A549 (cell line): Measurements from ENCODE around the gene XYLT1. TPM values are rescaled to one million over a fixed set of nuclear protein-coding genes. Genes with fewer than 3 reads are reported as not detected.

Source experiments
- ATAC-seq, 2 experiments: fragments of 200-7000 bp in 1 of 2; fragments of >200 bp in 1 of 2; cut with Nextera tagmentation in 1 of 2; cut with Tn5 transposase in 1 of 2; 3 replicates each; pipeline versions ENCODE4 v1.8.0 to v1.9.1; 2018 to 2020; ENCODE audit warnings: mild to moderate bottlenecking in 1 of 2, moderate library complexity in 1 of 2
- CTCF ChIA-PET: fragments of 300-600 bp; sonication (Branson Sonifier 250); formaldehyde crosslinking; extraction: SDS; loops from one replicate; lab custom pipeline; 2021; ENCODE audit warnings: antibody characterized with exemption, inconsistent platforms; lab: Yijun Ruan, JAX
- POLR2A ChIA-PET: fragments of 350-600 bp; formaldehyde crosslinking; extraction: SDS; loops from one replicate; lab custom pipeline; 2021; ENCODE audit warnings: antibody characterized with exemption, inconsistent platforms; lab: Yijun Ruan, JAX
- DNase-seq, 2 experiments: peaks; one replicate each; pipeline versions ENCODE4 v3.0.0 to v3.0.0-alpha.2; 2011 to 2016; ENCODE audit warnings: low read depth in 1 of 2, low spot score in 1 of 2
- FAIRE-seq: peaks from 2 replicates; lab custom pipeline; 2011; peaks lifted over from hg19 to GRCh38; lab: Jason Lieb, UNC
- H3K27ac ChIP-seq, 2 experiments: fragments of >200 bp; sonication (Bioruptor Twin); formaldehyde crosslinking; 3 replicates each; pipeline ENCODE4 v1.5.1; 2016 to 2017
- H3K4me1 ChIP-seq: fragments of >200 bp; sonication (Bioruptor Twin); formaldehyde crosslinking; 3 replicates; pipeline ENCODE4 v1.6.1; 2016
- H3K4me2 ChIP-seq: fragments of >200 bp; sonication (Bioruptor Twin); formaldehyde crosslinking; 3 replicates; pipeline ENCODE4 v1.6.1; 2016
- H3K4me3 ChIP-seq: fragments of >200 bp; sonication (Bioruptor Twin); formaldehyde crosslinking; 3 replicates; pipeline ENCODE4 v1.5.1; 2016
- H3K9me3 ChIP-seq: fragments of >200 bp; sonication (Bioruptor Twin); formaldehyde crosslinking; 3 replicates; pipeline ENCODE4 v1.6.1; 2016
- BHLHE40 ChIP-seq: IDR thresholded peaks from 2 replicates; pipeline ENCODE4 v1.6.1; 2012; ENCODE audit warnings: low read depth, low read length, inconsistent platforms
- CBX8 ChIP-seq: fragments of 200-600 bp; sonication (generic); IDR thresholded peaks from 2 replicates; pipeline ENCODE4 v1.6.1; 2016
- CHD2 ChIP-seq: fragments of 150-350 bp; IDR thresholded peaks from 2 replicates; pipeline ENCODE4 v1.6.1; 2014; ENCODE audit warnings: low read length; ENCODE audit not compliant: partially characterized antibody
- CHD4 ChIP-seq: fragments of 200-600 bp; sonication (generic); IDR thresholded peaks from 2 replicates; pipeline ENCODE4 v1.6.1; 2016; ENCODE audit warnings: antibody characterized with exemption, mild to moderate bottlenecking, borderline replicate concordance
- E2F6 ChIP-seq: IDR thresholded peaks from 2 replicates; pipeline ENCODE4 v1.6.1; 2012; ENCODE audit warnings: low read depth, borderline replicate concordance
- EHMT2 ChIP-seq: fragments of 200-600 bp; sonication (generic); IDR thresholded peaks from 2 replicates; pipeline ENCODE4 v1.6.1; 2016; ENCODE audit warnings: antibody characterized with exemption, low read depth, mild to moderate bottlenecking, moderate library complexity
- EP300 ChIP-seq, 2 experiments: fragments of >200 bp; sonication (Bioruptor Twin); formaldehyde crosslinking; IDR thresholded peaks; 2 replicates in 1 of 2; 3 replicates in 1 of 2; pipeline ENCODE4 v1.6.1; 2016 to 2017
- ESRRA ChIP-seq: fragments of 150-350 bp; IDR thresholded peaks from 2 replicates; pipeline ENCODE4 v1.6.1; 2014; ENCODE audit warnings: mild to moderate bottlenecking, low read length, borderline replicate concordance
- FOSL2 ChIP-seq, 2 experiments: fragments of 450-650 bp in 1 of 2; fragments of >200 bp in 1 of 2; sonication (Bioruptor Twin) in 1 of 2; formaldehyde crosslinking; IDR thresholded peaks; 2 replicates each; pipeline versions ENCODE4 v1.5.0 to v1.6.1; 2016 to 2020; ENCODE audit warnings: mild to moderate bottlenecking in 1 of 2, moderate library complexity in 1 of 2
- FOXS1 ChIP-seq: fragments of 250-450 bp; sonication (Bioruptor Pico); IDR thresholded peaks from 2 replicates; pipeline ENCODE4 v1.5.0; 2020; ENCODE audit warnings: mild to moderate bottlenecking, moderate library complexity
- HDAC2 ChIP-seq: fragments of 200-600 bp; sonication (generic); IDR thresholded peaks from 2 replicates; pipeline ENCODE4 v1.6.1; 2016
- HEYL ChIP-seq: fragments of 250-450 bp; sonication (Bioruptor Pico); IDR thresholded peaks from 2 replicates; pipeline ENCODE4 v1.8.0; 2021; ENCODE audit warnings: mild to moderate bottlenecking, moderate library complexity
- HOXA7 ChIP-seq: fragments of 250-450 bp; sonication (Bioruptor Pico); IDR thresholded peaks from 2 replicates; pipeline ENCODE4 v1.5.0; 2020; ENCODE audit warnings: mild to moderate bottlenecking, moderate library complexity
- HOXB13 ChIP-seq: fragments of 250-450 bp; sonication (Bioruptor Pico); IDR thresholded peaks from 2 replicates; pipeline ENCODE4 v1.5.0; 2020; ENCODE audit warnings: low read depth, mild to moderate bottlenecking, moderate library complexity
- JUN ChIP-seq, 2 experiments: fragments of >200 bp; sonication (Bioruptor Twin); formaldehyde crosslinking; IDR thresholded peaks; 2 replicates in 1 of 2; 3 replicates in 1 of 2; pipeline ENCODE4 v1.6.1; 2016 to 2017
- JUNB ChIP-seq: fragments of >200 bp; sonication (Bioruptor Twin); formaldehyde crosslinking; IDR thresholded peaks from 2 replicates; pipeline ENCODE4 v1.6.1; 2016
- KDM5A ChIP-seq: fragments of 200-600 bp; sonication (generic); IDR thresholded peaks from 2 replicates; pipeline ENCODE4 v1.6.1; 2016; ENCODE audit warnings: antibody characterized with exemption, mild to moderate bottlenecking
- MAZ ChIP-seq: fragments of 150-350 bp; IDR thresholded peaks from 2 replicates; pipeline ENCODE4 v1.6.1; 2014; ENCODE audit warnings: antibody characterized with exemption, low read depth, low read length, borderline replicate concordance
- NFE2L2 ChIP-seq: fragments of 150-350 bp; conservative IDR thresholded peaks from 2 replicates; pipeline ENCODE4 v1.6.1; 2014; ENCODE audit warnings: low read length
- NPAS2 ChIP-seq: fragments of 250-450 bp; sonication (Bioruptor Pico); IDR thresholded peaks from 2 replicates; pipeline ENCODE4 v1.8.0; 2022; ENCODE audit warnings: mild to moderate bottlenecking, moderate library complexity, borderline replicate concordance
- PBX3 ChIP-seq: IDR thresholded peaks from 2 replicates; pipeline ENCODE4 v1.6.1; 2012
- POLR2A ChIP-seq: IDR thresholded peaks from 2 replicates; pipeline ENCODE4 v1.6.1; 2012; ENCODE audit warnings: mild to moderate bottlenecking, low read length
- RAD21 ChIP-seq, 2 experiments: fragments of >200 bp in 1 of 2; sonication (Bioruptor Twin) in 1 of 2; formaldehyde crosslinking in 1 of 2; IDR thresholded peaks in 1 of 2; conservative IDR thresholded peaks in 1 of 2; 2 replicates in 1 of 2; 3 replicates in 1 of 2; pipeline ENCODE4 v1.6.1; 2012 to 2018; ENCODE audit warnings: inconsistent platforms in 1 of 2
- RCOR1 ChIP-seq: fragments of 150-350 bp; IDR thresholded peaks from 2 replicates; pipeline ENCODE4 v1.6.1; 2014; ENCODE audit warnings: antibody characterized with exemption, low read length, low read depth
- SREBF2 ChIP-seq: fragments of 450-650 bp; IDR thresholded peaks from 2 replicates; pipeline ENCODE4 v1.6.1; 2014; ENCODE audit warnings: mild to moderate bottlenecking, moderate library complexity
- TP53 ChIP-seq: fragments of 250-450 bp; sonication (Bioruptor Pico); IDR thresholded peaks from 2 replicates; pipeline ENCODE4 v1.5.0; 2021; ENCODE audit warnings: mild to moderate bottlenecking, moderate library complexity
- ZC3H11A ChIP-seq: fragments of 450-650 bp; IDR thresholded peaks from 2 replicates; pipeline ENCODE4 v1.6.1; 2014; ENCODE audit warnings: antibody characterized with exemption, mild to moderate bottlenecking
- ZSCAN20 ChIP-seq: fragments of 250-450 bp; sonication (Bioruptor Pico); IDR thresholded peaks from 2 replicates; pipeline ENCODE4 v1.8.0; 2022; ENCODE audit warnings: mild to moderate bottlenecking, moderate library complexity
- WGBS: methylation state at CpG from one replicate; pipeline ENCODE4 v1.1.6; 2017; ENCODE audit errors: missing lambda C conversion rate; 5-methylcytosine and 5-hydroxymethylcytosine counted together
- polyA plus RNA-seq, 4 experiments: library from polyadenylated mRNA; depleted of rRNA in 3 of 4; stranded (reverse); fragments of >200 nt; fragmentation: RNase III in 1 of 4; extraction: RNeasy Plus Mini Kit Qiagen cat#74134 plus additional on column Dnase treatment in 1 of 4; gene quantifications; 2 replicates in 3 of 4; 3 replicates in 1 of 4; pipeline ENCODE4 v1.2.3, GENCODE V29; 2011 to 2017
- TF ChIP-seq, protein P1 (sequence below): IDR thresholded peaks from 2 replicates; pipeline ENCODE4 v1.6.1; 2012
- TF ChIP-seq, protein P2 (sequence below): fragments of 250-450 bp; sonication (Bioruptor Pico); IDR thresholded peaks from 2 replicates; pipeline ENCODE4 v1.5.0; 2020; ENCODE audit warnings: low read depth, mild to moderate bottlenecking, moderate library complexity

XYLT1 gene
- polyA plus RNA-seq, 2 of the 4 experiments (the other 2 are of a cell fraction): 0.78 to 0.88 TPM

GRCh38 chr16:17305694-17306093, 165.1 kb downstream of the XYLT1 start:
- ATAC-seq (no peak), FAIRE-seq (no peak), DNase-seq (no peak)
- no peak for TF ChIP-seq ZC3H11A
- TF ChIP-seq E2F6: no peak
- TF ChIP-seq EHMT2: no peak
- TF ChIP-seq HEYL (CRISPR knock-in tag): no peak
- no peak for TF ChIP-seq NPAS2 (CRISPR knock-in tag)
- no peak for TF ChIP-seq MAZ
- no peak for TF ChIP-seq CHD2
- TF ChIP-seq PBX3: no peak
- no peak for TF ChIP-seq EP300 (IDR thresholded peaks at IDR 0.05)
- no peak for TF ChIP-seq JUNB
- no peak for TF ChIP-seq BHLHE40
- TF ChIP-seq ESRRA: no peak
- TF ChIP-seq RAD21 (conservative IDR thresholded peaks at IDR 0.05 in 1 of 2, IDR thresholded peaks at IDR 0.05 in 1 of 2): no peak
- no peak for TF ChIP-seq TP53 (CRISPR knock-in tag)
- no peak for TF ChIP-seq KDM5A
- no peak for TF ChIP-seq HDAC2
- TF ChIP-seq SREBF2: no peak
- TF ChIP-seq FOXS1 (CRISPR knock-in tag): no peak
- no peak for TF ChIP-seq HOXB13 (CRISPR knock-in tag)
- TF ChIP-seq CBX8: no peak
- H3K9me3 ChIP-seq: no peaks in the 10 kb centered on the region
- no peak overlapping the region for H3K4me3 ChIP-seq
- no peak overlapping the region for H3K27ac ChIP-seq
- 38% methylated on average over 6 of the region's 6 CpGs for WGBS
- no peaks in the 10 kb centered on the region for H3K4me1 ChIP-seq
- ChIA-PET CTCF (interaction anchor here (0.7 kb wide), 1 partner anchor 477 kb away, joined by 4 read pairs; no protein-coding TSS in a partner anchor), POLR2A (no interaction called here)
- H3K4me2 ChIP-seq: no peak overlapping the region

DNA sequence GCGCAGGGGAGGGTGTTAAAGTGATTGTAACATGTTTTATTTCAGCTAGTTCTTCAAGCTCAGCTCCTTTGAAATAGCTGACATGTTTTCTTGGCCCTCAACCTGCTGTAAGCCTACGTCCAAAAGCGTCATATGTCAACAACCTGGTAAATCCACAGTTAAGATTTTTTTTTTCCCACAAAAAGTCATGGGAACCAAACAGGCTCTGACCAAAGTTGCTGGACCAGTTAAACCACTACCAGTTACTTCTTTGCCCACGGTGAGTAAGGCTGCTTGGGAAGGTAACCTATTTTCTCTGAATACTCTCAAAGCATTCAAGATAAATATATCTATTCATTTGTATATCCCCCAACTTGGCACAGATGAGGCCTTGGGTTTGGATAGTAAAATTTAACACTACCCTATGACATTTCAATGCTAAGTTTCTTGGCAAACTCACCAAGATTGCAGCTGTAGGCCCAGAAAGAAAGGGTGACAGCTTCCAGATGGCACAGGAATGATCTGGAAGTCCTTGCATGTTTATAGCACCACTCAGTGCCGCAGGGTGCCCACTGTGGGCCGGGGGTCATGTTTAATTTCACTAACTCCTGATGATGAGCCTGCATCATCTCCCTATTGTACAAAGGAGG, 166.2 kb downstream of the XYLT1 start:
- H3K27ac ChIP-seq: no peak overlapping the region

More for the DNA sequence above, 166.2 kb downstream of the XYLT1 start:
- 15% methylated on average over 6 of the region's 6 CpGs for WGBS
- Histone ChIP-seq H3K4me1 (no peaks in the 10 kb centered on the region), H3K9me3 (no peaks in the 10 kb centered on the region), H3K4me3 (no peak overlapping the region), H3K4me2 (no peak overlapping the region)
- no peak for TF ChIP-seq KDM5A
- no peak for TF ChIP-seq HDAC2
- TF ChIP-seq CHD4: no peak
- no peak for TF ChIP-seq NFE2L2
- no peak for TF ChIP-seq FOSL2 (IDR thresholded peaks at IDR 0.05)
- no peak for TF ChIP-seq FOSL2 (CRISPR knock-in tag; IDR thresholded peaks at IDR 0.05)
- TF ChIP-seq BHLHE40: no peak
- TF ChIP-seq POLR2A: no peak
- no peak for TF ChIP-seq HOXA7 (CRISPR knock-in tag)
- TF ChIP-seq ZSCAN20 (CRISPR knock-in tag): no peak
- no peak for TF ChIP-seq JUNB
- TF ChIP-seq, protein P1, sequence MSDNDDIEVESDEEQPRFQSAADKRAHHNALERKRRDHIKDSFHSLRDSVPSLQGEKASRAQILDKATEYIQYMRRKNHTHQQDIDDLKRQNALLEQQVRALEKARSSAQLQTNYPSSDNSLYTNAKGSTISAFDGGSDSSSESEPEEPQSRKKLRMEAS: no peak
- TF ChIP-seq, protein P2, sequence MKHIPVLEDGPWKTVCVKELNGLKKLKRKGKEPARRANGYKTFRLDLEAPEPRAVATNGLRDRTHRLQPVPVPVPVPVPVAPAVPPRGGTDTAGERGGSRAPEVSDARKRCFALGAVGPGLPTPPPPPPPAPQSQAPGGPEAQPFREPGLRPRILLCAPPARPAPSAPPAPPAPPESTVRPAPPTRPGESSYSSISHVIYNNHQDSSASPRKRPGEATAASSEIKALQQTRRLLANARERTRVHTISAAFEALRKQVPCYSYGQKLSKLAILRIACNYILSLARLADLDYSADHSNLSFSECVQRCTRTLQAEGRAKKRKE (CRISPR knock-in tag): no peak
- TF ChIP-seq PBX3: no peak
- TF ChIP-seq JUN (IDR thresholded peaks at IDR 0.05): no peak
- TF ChIP-seq TP53 (CRISPR knock-in tag): no peak
- TF ChIP-seq HEYL (CRISPR knock-in tag): no peak
- no peak for TF ChIP-seq RCOR1
- no peak for DNase-seq
- POLR2A ChIA-PET: no interaction called here
- no peak for ATAC-seq
- CTCF ChIA-PET: no interaction called here
- no peak for FAIRE-seq
